Erythroblast (primary cell): ENCODE data around the gene EFCAB13.

ENCODE experiments used
- GATA1 ChIP-seq: IDR thresholded peaks from 2 replicates; pipeline ENCODE4 v1.6.1; 2011; ENCODE audit warnings: low read depth, mild to moderate bottlenecking, control low read depth, low read length, moderate library complexity
- POLR2A ChIP-seq: IDR thresholded peaks from 2 replicates; pipeline ENCODE4 v1.6.1; 2011; ENCODE audit warnings: mild to moderate bottlenecking, low read length

GRCh38 chr17:47299239-47299910 lies 24.4 kb upstream of the EFCAB13 start:
- no peak for TF ChIP-seq POLR2A
- no peak for TF ChIP-seq GATA1
